Epithelial cell of prostate (primary cell): ENCODE measurements around the gene ATAD1.
"Not testable (repeated sequence)": the region's sequence is repeated elsewhere in the genome, so short reads cannot be mapped to it uniquely, and the experiment has no call there.

Experiments used
- DNase-seq: peaks from one replicate; pipeline ENCODE4 v3.0.0-alpha.2; 2011; ENCODE audit warnings: low read depth, low spot score
- H3K27ac ChIP-seq: fragments of 450-650 bp; 2 replicates; pipeline ENCODE4 v1.5.1; 2017; ENCODE audit warnings: mild to moderate bottlenecking

The ATAD1 gene, protein sequence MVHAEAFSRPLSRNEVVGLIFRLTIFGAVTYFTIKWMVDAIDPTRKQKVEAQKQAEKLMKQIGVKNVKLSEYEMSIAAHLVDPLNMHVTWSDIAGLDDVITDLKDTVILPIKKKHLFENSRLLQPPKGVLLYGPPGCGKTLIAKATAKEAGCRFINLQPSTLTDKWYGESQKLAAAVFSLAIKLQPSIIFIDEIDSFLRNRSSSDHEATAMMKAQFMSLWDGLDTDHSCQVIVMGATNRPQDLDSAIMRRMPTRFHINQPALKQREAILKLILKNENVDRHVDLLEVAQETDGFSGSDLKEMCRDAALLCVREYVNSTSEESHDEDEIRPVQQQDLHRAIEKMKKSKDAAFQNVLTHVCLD

DNA sequence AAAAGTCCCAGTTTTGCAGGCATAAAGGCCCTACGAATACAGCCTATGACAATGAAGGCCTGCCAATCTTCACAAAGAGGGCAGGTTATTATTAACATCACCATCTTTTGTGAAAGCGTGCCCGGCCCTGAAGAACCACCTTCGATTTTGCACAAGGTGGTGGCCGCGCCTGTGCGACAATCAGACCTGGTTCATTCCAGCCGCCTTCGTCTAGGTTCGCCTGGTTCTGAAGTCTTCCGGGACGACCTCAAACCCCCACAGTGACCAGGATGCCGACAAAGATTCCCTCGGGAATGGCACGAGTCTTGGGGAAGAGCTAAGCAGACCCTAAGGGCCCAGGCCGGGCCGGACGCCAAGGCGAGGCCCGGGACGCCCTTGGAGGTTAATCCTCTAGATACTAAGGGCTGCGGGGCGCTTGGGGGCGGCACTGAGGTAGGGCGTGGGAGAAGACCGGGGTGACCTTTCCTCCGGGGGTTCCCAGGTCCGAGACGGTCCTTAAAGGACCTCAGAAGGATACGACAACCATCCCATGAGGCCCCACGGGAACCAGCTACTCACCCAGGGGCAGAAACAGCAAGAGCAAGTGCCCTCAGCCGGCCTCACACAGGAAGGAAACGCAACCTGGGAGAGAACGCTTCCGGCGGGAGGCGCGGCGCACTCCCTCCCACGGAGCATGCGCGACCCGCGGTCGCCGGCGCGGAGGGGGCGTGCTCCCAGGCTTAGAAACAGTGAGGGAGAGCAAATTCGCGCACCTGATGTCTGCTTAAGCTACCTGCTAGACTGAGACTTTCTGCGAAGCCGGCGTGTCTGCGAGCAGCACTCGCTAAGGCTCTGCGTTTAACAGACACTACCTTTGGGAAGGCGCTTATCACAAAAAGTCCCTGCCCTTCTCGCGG, at the start of gene ATAD1:
Gene ATAD1 (minus strand): TSS at position 618 of the 896 bp plus-strand sequence. CDS start 3,627 bp downstream, outside the sequence.
- DNase-seq, result peak; percentile 34

DNA sequence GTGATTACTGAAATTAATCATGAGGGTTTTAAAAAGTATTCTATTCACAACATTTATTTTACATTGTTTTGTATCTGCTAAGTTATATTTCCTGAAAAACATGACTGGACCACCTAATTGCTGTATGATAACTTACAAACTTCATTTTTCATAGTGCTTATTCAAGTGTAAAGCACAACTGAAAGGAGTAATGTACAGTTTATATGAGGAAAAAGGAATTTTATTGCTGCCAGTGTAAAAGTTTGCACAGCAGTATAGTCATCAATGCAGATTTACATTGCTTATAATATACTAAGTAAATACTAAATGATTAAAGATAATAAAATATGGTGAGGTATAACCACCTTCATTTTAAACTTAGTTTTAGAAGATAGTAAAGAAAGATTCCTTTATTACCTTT, 49.4 kb upstream of the ATAD1 start:
- H3K27ac ChIP-seq, result no peak overlapping the region
- DNase-seq, result no peak

More for the DNA sequence above, at the start of gene ATAD1:
- peak within 1 kb of the TSS; percentile 91 for H3K27ac ChIP-seq

DNA sequence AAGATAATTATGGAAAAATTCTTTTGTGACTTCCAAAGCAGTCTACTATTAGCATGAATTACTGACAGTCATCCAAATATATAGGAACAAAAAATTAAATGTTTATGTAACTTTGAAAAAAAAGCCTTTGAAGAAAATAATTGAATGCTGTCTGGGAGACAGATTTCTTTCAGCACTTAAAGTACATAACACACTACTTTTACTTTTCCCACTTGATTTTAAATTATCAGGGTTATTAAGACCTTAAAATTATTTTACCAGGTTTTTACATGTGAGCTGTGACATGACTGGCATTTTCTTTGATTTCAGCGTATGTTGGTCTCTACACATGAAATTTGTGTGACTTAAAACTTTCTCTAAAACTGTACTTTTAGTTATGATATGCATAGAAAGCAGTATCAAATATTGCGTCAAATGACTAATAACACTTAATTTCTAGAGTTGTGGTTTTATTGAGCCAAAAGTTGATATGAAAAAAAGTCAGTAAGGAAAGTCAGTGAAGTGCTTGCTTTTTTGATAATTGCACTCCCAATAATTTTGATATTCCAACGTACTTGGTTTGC, 48.5 kb upstream of the ATAD1 start:
- H3K27ac ChIP-seq, result no peak overlapping the region
- no peak for DNase-seq

DNA sequence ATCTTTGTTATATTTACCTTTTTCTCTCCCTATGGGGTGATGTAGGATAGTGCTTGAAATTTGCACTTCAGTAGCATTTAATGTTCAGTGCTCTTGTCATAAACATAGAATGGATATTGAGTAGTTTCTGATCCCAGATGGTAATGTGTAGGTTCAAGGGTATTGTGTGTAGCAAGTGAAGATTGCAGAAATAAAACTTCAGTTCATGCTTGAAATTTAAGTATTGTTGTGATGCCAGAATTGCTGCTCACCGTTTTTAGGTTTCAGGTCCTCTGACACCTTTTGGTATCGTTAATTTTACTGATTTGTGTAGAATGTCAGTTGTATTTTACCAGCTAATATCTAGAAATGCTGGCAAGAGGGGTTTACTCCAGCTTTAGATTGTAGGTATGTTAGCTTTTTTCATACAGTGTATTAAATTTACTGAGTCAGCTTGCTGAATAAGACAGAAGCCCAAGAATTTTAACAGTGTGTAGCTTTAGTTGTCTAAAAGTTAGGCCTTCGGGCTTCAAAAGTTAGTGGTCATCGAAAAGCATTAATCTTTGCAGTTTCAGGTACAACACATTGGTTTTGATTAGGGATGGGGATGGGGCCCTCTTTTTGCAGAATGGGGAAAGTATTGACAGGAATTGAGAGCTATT, 47.3 kb upstream of the ATAD1 start:
- H3K27ac ChIP-seq, result peak overlapping the region; percentile 96
- no peak for DNase-seq

DNA sequence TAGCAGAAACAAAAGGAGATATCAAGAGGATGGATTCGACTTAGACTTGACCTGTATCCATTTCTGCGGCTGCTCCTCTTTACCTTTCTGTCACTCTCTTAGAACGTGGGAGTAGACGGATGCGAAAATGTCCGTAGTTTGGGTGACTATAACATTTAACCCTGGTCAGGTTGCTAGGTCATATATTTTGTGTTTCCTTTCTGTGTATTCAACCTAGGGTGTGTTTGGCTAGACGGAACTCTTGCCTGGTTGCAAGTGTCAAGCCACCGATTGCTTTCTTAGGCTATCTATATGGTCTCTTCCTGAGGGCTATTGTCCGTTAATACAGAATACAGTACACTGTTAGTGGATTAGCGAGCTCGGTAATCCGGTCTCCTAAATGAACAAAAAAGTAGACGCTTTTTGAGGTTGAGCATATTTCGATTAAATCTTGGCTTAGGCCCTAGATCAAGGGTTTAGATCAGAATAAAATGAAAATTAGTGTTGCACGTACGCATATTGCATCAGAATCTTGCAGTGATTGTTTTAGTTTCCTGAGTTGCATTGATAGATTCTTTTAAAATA, 46.6 kb upstream of the ATAD1 start:
- no peak for DNase-seq
- H3K27ac ChIP-seq, result peak overlapping the region; percentile 96

DNA sequence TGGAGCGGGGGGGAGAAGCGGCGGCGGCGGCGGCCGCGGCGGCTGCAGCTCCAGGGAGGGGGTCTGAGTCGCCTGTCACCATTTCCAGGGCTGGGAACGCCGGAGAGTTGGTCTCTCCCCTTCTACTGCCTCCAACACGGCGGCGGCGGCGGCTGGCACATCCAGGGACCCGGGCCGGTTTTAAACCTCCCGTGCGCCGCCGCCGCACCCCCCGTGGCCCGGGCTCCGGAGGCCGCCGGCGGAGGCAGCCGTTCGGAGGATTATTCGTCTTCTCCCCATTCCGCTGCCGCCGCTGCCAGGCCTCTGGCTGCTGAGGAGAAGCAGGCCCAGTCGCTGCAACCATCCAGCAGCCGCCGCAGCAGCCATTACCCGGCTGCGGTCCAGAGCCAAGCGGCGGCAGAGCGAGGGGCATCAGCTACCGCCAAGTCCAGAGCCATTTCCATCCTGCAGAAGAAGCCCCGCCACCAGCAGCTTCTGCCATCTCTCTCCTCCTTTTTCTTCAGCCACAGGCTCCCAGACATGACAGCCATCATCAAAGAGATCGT, 46.0 kb upstream of the ATAD1 start:
- peak overlapping the region; percentile 96 for H3K27ac ChIP-seq
- DNase-seq, result not testable (repeated sequence)

DNA sequence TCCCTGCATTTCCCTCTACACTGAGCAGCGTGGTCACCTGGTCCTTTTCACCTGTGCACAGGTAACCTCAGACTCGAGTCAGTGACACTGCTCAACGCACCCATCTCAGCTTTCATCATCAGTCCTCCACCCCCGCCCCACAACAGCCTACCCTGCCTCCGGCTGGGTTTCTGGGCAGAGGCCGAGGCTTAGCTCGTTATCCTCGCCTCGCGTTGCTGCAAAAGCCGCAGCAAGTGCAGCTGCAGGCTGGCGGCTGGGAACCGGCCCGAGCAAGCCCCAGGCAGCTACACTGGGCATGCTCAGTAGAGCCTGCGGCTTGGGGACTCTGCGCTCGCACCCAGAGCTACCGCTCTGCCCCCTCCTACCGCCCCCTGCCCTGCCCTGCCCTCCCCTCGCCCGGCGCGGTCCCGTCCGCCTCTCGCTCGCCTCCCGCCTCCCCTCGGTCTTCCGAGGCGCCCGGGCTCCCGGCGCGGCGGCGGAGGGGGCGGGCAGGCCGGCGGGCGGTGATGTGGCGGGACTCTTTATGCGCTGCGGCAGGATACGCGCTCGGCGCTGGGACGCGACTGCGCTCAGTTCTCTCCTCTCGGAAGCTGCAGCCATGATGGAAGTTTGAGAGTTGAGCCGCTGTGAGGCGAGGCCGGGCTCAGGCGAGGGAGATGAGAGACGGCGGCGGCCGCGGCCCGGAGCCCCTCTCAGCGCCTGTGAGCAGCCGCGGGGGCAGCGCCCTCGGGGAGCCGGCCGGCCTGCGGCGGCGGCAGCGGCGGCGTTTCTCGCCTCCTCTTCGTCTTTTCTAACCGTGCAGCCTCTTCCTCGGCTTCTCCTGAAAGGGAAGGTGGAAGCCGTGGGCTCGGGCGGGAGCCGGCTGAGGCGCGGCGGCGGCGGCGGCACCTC, 45.3 kb upstream of the ATAD1 start, which contains the start of the genes KLLN and PTEN:
Gene KLLN (minus strand): TSS at position 481 of the 891 bp plus-strand sequence. CDS start 1,046 bp downstream, outside the sequence.
Gene PTEN (plus strand): TSS at position 573 of the 891 bp plus-strand sequence. CDS start 845 bp downstream, outside the sequence.
- peak within 1 kb of the TSS; percentile 96 for H3K27ac ChIP-seq
- DNase-seq, result peak; percentile 78

DNA sequence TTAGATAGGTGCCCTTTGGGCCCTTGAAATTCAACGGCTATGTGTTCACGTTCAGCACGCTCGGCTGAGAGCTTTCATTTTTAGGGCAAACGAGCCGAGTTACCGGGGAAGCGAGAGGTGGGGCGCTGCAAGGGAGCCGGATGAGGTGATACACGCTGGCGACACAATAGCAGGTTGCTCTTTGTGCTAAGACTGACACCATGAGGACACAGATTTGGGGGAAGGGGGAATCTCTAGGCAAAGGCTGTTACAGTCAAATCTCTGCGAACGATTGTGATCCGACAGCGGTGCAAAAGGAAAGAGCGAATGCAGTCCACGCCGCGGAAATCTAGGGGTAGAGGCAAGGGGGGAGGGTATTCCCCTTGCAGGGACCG, 44.6 kb upstream of the ATAD1 start:
- H3K27ac ChIP-seq, result peak overlapping the region; percentile 96
- no peak for DNase-seq

DNA sequence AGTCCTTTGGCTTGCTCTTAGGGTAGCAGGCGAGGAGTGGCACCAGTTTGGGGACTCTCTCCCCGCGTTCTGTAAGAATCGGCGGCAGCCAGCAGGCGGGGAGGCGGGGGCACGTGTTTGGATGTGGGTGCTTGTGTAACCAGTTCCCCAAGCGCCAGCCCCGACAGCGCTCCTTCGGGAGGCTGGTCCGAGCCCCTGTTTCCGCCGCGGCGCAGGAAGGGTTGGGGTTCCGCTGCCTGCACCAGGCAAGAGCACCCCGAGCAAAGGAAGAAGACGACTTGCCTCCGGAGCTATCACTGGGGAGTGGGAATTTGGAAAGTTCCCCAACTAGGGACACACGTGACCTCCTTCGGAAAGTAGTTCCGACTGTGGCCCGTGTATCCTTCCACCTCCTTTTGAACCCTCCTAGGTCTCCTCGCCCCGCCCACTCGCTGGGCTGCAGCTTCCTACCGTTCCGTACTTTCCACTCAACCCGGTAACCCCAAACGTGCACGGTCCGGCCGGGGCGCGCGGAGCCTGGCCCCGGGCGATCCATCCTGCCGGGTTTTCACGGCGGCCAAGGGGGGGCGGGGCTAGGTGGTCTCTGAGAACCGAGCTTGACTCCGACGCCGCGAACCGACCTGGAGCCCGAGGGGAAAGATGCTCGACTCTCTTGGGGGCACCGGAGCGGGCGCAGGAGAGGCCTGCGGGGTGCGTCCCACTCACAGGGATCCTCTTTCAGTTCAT, 44.1 kb upstream of the ATAD1 start:
- DNase-seq, result peak; percentile 84
- H3K27ac ChIP-seq, result peak overlapping the region; percentile 96

DNA sequence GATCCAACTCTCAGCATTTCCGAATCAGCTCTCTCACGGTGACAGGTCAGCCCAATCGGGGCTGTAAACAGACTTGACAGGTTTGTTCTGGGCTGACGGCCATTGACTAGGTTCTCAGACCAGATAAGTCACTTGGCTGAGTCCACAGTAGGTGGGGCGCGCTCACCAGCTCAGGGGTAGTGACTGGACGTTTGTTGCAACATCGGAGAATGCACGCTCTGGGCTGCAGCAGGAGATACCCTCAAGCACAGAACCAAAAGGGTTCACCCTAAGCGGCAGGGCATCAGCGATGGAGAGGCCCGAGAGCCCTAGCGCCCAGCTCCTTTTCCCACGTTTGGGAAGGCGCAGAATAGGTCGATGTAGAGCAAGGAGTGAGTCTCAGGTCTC, 43.5 kb upstream of the ATAD1 start:
- H3K27ac ChIP-seq, result peak overlapping the region; percentile 96
- peak; percentile 76 for DNase-seq

DNA sequence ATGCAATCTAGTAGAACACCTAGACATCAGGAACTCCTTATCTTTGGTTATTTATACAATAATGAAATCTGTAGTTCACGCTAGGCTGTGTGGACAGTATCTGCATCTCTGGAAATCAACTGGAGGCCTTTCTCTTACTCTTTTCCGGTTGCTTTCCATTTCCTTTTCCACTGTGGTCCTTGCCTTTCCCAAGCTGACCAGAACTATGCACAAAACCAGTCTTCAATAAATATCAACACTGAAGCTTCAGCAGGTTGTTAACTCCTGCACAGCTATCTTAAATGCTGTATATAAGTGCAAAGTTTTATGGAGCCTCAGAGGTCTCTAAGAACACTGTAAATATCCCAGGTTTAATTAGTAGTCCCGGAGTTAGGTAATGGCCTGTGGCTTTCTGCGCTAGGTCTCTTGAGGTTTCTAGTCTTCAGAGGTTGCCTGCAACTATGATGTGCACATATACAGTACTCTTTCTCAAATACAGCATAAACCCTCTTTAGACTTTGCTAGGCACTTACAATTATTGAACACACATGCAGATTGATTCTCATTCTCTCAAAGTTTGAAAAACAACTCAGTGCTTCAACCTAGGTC, 42.9 kb upstream of the ATAD1 start:
- no peak for DNase-seq
- H3K27ac ChIP-seq, result peak overlapping the region; percentile 96

DNA sequence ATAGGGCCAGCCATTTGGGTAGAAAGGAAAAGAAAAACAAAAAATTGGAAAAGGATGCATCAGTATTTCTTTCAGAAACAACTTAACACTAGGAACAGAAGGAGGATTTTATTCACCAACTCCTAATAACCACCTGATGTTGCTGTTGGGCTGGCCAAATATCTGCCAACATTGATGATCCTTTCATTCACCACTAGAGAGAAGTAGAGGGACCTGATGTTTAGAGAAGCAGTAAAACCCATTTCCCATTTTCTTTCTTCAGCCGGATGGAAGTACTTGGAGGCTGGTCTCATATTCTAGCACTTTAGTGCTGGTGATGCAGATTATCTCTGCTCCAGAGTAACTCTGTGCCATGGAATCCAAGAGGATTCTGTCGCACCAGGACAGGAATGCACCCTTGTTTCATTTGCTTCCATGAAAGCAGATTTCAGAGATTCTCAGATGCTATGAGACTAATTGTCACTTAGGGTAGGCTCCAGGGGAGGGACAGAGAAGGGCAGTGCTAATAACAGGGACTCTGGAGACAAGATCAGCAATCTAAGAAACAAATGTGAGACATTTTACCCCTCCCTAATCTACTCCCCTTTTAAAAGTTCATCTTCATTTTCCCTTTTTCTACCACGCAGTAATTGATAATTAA, 42.2 kb upstream of the ATAD1 start:
- no peak overlapping the region for H3K27ac ChIP-seq
- DNase-seq, result no peak

DNA sequence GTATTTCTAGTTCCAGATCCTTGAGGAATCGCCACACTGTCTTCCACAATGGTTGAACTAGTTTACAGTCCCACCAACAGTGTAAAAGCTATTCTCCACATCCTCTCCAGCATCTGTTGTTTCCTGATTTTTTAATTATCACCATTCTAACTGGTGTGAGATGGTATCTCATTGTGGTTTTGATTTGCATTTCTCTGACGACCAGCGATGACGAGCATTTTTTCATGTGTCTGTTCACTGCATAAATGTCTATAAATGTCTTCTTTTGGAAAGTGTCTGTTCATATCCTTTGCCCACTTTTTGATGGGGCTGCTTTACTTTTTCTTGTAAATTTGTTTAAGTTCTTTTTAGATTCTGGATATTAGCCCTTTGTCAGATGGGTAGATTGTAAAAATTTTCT, 37.6 kb upstream of the ATAD1 start:
- not testable (repeated sequence) for H3K27ac ChIP-seq, DNase-seq

DNA sequence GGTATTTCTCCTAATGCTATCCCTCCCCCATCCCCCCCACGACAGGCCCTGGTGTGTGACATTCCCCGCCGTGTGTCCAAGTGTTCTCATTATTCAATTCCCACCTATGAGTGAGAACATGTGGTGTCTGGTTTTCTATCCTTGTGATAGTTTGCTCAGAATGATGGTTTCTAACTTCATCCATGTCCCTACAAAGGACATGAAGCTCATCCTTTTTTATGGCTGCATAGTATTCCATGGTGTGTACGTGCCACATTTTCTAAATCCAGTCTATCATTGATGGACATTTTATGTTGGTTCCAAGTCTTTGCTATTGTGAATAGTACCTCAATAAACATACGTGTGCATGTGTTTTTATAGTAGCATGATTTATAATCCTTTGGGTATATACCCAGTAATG, 37.2 kb upstream of the ATAD1 start:
- not testable (repeated sequence) for DNase-seq, H3K27ac ChIP-seq

DNA sequence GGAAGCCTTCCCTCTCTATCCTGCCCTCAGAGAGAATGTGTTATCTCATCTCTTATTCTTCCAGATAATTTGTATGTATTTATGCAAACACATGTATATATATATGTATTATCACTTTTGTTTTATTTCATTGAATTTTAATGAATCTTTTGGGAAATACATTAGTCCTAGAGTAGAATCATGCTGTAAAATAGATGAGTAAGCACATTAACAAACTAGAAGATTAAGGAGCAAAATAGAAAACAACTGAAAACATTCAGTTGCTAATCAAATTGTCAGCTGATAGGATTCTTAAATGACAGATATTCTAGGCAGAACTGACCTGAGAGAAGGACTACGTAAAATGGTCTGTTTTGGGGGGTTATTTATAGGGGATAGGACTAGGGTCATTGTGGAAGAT, 34.1 kb upstream of the ATAD1 start:
- DNase-seq, result no peak
- H3K27ac ChIP-seq, result no peak overlapping the region

DNA sequence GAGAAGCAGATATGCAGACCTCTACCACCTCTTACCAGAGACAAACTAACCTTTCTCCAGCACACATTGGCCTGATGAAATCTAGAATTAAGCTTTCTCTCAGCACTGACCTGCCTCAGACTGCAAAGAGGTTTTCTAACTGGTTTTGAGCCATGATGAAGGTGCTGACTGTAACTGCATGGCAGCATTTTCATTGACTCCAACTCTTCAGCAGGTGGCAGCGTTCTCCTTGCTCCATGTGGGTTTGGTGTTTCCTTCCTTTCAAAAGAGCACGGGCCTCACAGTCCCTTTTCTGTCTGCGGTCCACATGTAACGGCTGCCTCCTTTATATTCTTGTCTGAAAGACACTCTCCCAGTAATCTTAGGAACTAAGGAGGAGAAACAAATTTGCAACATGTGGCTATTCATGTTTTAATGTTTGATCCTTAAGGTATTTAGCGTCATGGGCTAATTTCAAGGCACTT, 32.7 kb upstream of the ATAD1 start:
- no peak overlapping the region for H3K27ac ChIP-seq
- DNase-seq, result no peak

DNA sequence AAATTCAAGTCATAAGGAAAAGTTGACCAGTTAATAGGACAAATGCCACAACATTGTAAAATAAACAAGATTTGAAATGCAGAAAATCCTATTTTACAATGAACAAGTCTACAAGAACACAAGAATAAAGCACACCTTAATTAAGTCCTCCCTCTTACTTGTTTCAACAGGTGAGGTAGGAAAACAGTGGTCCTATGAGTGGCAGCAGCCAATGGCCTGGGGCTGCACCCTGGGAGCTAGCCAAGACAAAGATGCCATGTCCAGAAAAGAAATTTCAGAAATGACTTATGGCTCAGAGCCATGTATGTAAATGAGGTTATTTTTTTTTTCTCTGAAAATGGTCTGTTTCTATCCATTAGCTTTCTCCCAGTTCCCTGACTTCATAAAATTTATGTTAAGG, 31.0 kb upstream of the ATAD1 start:
- H3K27ac ChIP-seq, result no peak overlapping the region
- no peak for DNase-seq
